GM10248 (cell line): Measurements from ENCODE around the gene TMEM212.

Source experiments
- CTCF ChIA-PET: fragments of 300-600 bp; sonication (Branson Sonifier 250); formaldehyde crosslinking; extraction: SDS; loops from one replicate; lab custom pipeline; 2021; ENCODE audit warnings: antibody characterized with exemption; lab: Yijun Ruan, JAX
- POLR2A ChIA-PET: fragments of 350-650 bp; sonication (Branson Sonifier 250); formaldehyde crosslinking; extraction: SDS; loops from one replicate; lab custom pipeline; 2020; ENCODE audit warnings: antibody characterized with exemption; lab: Yijun Ruan, JAX
- DNase-seq: peaks from one replicate; pipeline ENCODE4 v3.0.0; 2012; ENCODE audit errors: extremely low spot score
- TF ChIP-seq, protein P1 (sequence below): IDR thresholded peaks from 2 replicates; pipeline ENCODE4 v1.5.1; 2012; ENCODE audit warnings: mild to moderate bottlenecking, low read depth; ENCODE audit errors: extremely low read depth, missing control alignments, control extremely low read depth

Gene TMEM212

GRCh38 chr3:171845481-171846284 lies 2.5 kb downstream of the TMEM212 start:
- DNase-seq, result no peak
- CTCF ChIA-PET, result no interaction called here
- TF ChIP-seq, protein P1, sequence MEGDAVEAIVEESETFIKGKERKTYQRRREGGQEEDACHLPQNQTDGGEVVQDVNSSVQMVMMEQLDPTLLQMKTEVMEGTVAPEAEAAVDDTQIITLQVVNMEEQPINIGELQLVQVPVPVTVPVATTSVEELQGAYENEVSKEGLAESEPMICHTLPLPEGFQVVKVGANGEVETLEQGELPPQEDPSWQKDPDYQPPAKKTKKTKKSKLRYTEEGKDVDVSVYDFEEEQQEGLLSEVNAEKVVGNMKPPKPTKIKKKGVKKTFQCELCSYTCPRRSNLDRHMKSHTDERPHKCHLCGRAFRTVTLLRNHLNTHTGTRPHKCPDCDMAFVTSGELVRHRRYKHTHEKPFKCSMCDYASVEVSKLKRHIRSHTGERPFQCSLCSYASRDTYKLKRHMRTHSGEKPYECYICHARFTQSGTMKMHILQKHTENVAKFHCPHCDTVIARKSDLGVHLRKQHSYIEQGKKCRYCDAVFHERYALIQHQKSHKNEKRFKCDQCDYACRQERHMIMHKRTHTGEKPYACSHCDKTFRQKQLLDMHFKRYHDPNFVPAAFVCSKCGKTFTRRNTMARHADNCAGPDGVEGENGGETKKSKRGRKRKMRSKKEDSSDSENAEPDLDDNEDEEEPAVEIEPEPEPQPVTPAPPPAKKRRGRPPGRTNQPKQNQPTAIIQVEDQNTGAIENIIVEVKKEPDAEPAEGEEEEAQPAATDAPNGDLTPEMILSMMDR, result no peak
- POLR2A ChIA-PET, result no interaction called here

DNA sequence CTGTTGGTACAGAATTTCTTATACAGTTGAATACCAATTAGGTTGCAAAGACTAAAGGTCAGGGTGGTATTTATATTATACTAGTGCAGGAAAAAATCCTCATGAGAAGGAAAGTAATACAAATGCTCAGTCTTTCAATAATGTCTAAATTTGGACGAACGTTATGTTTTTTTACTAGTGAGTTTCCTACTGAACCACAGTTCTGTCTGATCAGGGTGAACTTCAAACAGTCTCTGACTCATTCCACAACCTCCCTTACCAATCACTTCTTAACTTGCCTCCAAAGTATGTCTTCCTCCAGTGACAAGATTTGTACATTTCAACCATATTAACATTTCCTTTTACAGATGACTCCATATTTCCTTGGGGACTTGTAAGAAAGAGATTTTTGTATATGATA lies 3.4 kb downstream of the TMEM212 start:
- ChIA-PET CTCF (no interaction called here), POLR2A (no interaction called here)
- peak; percentile 70 for DNase-seq
- TF ChIP-seq, protein P1, result no peak

GRCh38 chr3:171847133-171847532 lies 4.0 kb downstream of the TMEM212 start:
- CTCF ChIA-PET, result interaction anchor here (1.0 to 1.5 kb wide), 2 partner anchors 10 to 19 kb away, joined by 3 read pairs; no protein-coding TSS in a partner anchor
- no peak for DNase-seq
- TF ChIP-seq, protein P1, result no peak
- POLR2A ChIA-PET, result no interaction called here

DNA sequence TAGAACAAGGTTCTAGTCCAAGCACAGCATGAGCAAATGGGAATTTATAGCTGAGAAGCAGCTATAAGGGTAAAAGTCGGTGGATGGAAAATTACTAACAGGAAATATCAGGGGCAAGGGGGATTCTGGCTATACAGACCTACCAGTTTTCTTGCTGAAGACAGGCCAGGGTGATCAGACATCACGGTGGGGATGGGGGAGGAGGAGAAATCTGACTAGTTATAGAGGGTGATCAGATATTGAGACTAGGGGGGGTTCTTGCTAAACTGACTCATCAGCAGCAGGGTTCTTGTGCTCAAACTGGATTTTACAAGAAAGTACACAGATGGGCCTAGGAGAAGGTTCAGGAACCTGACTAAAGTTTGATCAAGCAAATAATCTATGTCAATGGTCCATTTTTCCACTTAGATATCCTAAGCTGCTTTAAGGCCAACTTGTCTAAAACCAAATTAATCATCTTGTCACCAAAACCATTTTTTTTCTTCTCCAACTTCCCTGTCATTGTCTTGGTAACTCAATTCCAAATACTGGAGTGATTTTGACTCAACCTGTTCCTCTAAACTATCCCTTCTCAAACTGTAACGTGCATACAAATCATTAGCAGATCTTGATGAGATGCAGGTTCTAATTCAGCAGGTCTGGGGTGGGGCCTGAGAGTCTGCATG lies 4.6 kb downstream of the TMEM212 start:
- CTCF ChIA-PET, result interaction anchor here (1.0 to 1.5 kb wide), 3 partner anchors 8 to 18 kb away, joined by 3 to 4 read pairs (median 3); no protein-coding TSS in a partner anchor
- no peak for DNase-seq
- POLR2A ChIA-PET, result no interaction called here
- TF ChIP-seq, protein P1, result no peak

DNA sequence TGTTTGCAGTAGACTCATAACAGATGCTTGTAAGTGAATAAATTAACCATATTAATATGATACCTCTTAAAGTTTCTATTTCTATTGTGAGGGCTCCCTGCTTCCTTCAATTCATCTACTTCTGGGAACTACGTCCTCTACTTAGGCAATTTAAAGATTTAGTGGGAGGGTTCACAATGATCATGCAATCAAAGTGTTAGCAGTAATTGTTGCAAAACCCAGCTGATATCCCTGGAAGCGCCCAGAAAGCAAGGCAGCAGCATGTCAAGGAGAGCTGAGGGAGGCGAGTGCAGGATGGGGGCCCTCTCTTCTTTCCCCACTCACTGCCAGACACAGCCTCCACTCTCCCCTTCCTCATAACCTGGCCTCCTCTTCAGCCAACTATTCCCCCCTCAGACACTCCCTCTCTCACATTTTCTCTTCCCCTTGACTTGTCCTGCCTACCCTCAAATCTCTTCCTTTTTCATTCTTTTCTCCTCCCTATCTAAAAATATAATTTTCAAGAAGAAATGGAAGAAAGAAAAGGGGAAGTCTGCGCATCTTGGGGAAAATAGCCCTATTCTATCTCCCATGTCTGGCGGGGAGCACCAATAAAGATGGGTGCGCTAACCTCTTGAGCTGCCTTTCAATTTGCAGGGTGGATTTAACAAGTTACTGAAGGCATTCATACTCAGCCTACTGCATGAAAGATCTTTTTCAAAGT lies 6.6 kb downstream of the TMEM212 start:
- POLR2A ChIA-PET, result no interaction called here
- TF ChIP-seq, protein P1, result no peak
- CTCF ChIA-PET, result interaction anchor here (1.1 to 1.3 kb wide), 3 partner anchors 9 to 77 kb away, joined by 4 to 5 read pairs (median 4); no protein-coding TSS in a partner anchor
- DNase-seq, result no peak
